HG03135 (cell line): ENCODE measurements around the gene SEMA6B.
"Not testable (repeated sequence)": the region's sequence is repeated elsewhere in the genome, so short reads cannot be mapped to it uniquely, and the experiment has no call there.

Experiments used
- ATAC-seq: cut with Tn5 transposase; IDR thresholded peaks from one replicate; pipeline ENCODE4 v1.9.1; 2021; ENCODE audit warnings: mild to moderate bottlenecking, moderate library complexity; ENCODE audit not compliant: unreplicated experiment

SEMA6B gene

DNA sequence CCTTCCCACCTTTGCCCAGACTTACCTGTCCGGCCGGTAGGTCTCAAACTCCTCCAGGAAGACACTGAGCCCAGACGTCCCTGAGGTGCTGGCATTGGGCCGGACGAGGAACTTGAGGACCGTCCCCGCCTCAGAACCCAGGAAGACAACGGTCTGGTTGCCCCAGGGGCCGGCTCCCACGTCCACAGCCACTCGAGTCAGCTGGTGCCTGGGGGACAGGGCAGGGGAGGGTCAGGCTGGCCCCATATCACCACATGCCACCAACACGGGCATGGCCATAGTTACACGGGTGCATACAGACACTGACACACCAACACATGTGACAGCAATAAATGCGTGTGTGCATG, 11.3 kb downstream of the SEMA6B start:
- no peak for ATAC-seq

DNA sequence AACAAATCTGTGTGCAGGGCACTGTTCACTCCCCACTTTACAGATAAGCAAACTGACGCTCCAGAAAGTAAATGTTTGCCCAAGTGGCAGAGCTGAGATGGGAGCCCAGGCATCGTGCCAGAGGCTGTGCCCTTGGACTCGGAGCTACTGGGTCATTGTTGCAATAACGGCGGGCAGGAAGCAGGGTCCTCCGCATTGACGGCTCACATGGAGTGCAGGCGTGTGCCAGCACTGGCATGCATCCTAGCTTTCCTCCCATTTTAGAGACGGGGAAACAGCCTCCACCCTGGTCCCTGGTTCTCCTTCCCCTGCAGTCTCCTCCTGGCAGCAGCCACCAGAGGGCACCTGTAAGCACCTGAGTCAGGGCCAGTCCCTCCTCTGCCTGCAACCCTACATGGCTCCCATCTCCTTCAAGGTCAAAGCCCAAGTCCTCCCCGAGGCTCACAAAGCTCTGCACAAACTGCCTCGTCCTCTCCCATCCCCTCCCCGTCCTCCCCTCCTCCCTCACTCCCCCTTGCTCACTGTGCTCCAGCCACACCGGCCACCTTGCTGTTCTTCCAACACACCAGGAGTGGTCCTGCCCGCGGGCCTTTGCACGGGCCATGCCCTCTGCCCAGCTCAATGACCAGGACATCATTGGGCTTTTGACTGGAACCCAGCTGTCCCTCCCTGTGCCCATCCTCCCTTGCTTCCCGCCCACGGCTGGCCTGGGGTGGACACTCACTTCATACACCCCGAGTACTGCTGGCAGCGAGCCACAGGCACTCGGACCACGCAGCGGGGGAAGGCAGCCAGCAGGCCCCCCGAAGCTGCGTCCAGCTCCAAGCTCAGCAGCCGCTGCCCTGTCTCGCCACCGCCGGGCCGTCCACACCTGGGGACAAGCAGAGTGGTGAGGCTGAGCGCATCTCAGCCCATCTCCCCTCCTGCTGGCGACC, 11.9 kb downstream of the SEMA6B start:
- ATAC-seq = no peak

DNA sequence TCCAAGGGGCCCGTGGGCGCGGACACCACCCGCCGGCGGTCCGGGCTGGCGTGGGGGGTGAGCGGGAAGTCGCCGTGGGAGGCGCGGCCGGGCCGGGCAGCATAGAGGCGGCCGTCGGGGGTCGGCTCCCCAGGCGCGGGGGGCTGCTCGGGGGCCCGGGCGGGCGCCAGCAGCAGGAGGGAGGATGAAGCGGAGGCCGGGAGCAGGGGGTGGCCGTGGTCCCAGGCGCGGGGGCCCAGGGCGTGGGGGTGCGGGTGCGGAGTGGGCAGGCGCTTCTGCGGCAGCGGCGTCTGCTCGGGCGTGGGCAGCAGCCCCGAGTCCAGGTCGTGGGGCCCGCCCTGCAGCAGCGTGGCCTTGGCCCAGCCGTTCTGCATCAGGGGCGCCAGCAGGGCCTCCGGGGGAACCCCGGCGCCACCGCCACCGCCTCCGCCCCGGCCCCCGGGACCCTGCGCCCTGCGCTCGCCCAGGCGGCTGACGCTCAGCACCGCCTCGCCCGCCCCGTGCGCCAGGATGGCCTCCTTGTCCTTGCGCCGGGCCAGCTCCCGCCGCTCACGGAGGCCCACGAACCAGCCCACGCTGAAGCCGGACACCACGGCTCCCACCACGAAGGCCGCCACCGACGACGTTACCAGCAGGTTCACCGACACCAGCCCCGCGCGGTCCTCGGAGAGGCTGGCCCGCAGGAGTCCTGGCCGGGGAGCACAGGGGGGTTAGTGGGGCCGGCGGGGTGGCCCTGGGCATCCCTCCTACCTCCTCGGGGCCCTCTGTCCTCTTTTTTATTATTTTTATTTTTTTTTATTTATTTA, 15.4 kb downstream of the SEMA6B start:
- ATAC-seq = no peak

DNA sequence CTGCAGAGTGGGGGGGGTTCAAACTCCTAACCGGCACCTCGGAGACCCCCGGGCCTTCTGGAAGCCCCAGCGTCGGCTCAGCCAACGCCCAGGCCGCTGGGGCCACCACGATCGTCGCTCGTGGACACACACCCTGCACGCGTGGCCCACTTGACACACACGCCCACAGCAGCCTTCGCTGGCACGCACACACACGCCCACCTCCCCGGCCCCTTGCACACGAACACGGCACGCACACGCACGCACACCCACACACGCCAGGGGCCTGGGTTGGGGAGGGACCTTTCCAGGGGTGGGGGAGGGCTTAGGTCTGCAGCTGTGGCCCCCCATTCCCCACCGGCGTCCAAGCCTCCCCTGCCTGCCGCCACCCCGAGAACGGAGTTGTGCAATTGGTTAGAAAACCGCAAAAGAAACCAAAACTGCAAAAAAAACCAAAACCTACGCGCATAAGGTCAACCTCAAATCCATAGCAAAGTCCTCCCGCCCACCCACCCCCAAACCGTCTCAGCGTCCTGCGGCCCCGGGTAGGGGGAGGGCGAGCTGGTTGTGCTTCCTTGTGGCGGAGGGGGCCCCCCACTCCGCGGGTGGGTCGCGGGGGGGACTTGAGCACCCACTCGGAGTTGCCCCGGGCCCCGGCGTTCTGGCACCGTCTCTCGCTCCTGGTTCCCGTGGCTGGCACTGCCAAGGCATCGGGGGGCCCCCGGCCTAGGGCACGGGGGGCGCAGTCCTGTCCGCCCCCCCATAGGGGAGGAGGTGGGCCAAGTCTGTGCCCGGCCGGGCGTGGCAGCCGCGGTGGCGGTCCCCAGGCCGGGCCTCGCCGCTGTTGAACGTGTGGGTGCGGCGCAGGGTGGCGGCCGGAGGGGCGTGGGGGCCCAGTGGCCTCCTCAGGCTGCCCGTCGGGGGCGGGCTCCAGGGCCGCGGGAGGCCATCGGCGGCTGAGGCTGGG, 16.3 kb downstream of the SEMA6B start:
- ATAC-seq = no peak

DNA sequence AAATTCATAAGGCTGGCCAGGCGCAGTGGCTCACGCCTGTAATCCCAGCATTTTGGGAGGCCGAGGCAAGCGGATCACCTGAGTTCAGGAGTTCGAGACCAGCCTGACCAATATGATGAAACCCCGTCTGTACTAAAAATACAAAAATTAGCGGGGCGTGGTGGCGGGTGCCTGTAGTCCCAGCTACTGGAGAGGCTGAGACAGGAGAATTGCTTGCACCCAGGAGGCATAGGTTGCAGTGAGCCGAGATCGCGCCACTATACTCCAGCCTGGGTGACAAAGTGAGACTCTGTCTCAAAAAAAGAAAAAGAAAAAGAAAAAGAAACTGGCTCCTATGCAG, 17.7 kb downstream of the SEMA6B start:
- not testable (repeated sequence) for ATAC-seq

DNA sequence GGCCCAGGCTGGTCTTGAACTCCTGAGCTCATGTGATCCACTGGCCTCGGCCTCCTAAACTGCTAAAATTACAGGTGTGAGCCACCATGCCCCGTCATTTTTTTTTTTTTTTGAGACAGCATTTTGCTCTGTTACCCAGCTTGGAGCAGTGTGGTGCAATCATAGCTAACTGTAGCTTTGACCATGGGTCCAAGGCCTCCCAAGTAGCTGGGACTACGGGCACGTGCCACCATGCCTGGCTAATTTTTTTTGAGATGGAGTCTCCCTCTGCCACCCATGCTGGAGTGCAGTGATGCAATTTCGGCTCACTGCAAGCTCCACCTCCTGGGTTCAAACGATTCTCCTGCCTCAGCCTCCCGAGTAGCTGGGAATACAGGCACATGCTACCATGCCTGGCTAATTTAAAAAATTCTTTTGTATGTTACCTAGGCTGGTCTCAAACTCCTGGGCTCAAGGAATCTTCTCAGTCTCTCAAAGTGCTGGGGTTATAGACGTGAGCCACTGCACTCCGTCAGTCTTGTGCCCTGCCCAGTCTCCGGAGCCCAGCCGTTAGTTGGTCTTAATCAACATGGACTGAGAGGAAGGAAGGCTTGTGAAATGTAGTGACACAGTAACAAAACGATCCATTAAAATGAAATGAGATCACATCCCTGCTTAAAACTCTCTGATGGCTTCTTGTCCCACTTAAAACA, 18.2 kb downstream of the SEMA6B start:
- no peak for ATAC-seq

DNA sequence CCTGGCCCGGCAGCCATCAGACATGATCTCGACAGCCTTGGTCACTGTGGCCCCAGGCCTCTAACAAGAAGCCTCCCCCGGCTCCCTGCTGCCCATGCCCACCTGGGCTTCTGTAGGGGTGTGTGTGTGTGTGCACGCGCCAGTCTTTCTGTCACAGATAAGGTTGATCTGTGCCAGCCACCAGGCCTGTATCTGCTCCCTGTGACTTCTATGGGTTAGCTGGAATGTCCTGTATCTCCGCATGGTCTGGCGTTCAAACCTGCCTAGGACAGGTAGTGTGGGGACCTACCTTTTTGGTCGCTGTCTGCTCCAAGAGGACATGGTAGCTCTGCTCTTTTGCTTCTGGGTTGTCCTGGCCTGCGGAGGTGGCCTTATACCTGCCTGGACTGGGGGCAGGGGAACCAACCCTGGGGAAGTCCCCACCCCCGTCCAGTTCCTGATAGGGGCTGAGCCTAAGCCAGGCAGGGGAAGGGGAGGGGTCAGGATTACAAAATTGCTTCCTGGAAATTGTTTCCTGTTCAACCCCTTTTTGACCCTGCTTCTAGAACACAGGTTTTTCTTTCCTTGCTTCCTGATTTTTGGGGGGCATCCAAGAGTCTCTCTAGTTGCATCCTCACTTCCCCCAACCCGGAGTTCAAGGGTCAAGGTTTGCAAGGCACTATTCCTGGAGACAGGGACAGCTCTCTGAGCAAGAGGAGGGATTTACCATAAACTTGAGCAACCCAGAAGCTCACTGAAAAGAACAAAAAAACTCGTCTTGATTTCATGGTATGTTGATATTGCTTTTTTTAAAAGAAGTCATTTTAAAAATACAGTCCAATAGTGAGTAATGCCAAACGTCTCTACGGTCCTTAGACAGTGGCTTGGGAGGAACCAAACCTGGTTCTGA, 19.5 kb downstream of the SEMA6B start, which contains the start of gene LRG1:
Gene LRG1, minus strand, starts transcription at position 344 of the 889 bp plus-strand sequence. Its CDS starts 23 bp downstream, at position 321.
- no peak for ATAC-seq

DNA sequence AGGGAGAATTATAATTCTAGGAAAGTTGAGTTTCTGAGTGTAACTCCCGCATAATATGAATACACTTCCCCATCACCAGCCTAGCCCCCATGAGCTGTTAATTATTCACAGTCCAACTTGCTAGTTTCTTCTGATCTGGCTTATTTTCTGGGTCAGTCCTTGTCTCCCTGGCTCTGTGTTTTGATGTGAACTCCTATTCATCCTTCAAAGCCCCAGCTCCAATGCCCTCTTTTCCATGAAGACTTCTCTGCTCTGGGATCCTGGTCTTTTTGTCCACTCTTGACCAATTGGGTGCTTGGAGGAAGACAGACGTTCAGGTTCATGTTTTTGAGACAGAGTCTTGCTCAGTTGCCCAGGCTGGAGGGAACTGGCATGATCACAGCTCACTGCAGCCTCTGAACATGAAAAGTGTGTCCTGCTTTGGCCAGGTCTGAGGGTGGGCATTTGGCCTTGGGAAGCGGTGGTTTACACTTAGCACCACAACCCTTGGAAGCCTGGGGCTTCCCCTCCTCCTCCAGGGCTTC, 20.3 kb downstream of the SEMA6B start:
- no peak for ATAC-seq

DNA sequence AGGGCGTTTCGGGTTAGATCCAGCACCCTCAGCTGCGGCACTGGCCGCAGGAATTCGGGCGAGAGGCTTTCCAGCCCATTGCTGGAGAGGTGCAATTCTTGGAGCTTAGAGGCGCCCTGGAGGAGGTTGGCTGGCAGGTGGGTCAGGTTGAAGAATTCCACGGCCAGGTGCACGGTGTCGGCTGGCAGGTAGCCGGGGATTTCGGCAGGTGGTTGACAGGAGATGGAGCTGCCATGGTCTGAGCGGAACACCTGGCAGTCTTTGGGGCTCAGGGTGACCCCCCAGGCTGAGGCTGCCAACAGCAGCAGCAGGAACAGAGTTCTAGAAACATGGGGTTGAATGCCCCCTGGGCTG, 20.9 kb downstream of the SEMA6B start:
- ATAC-seq = no peak

DNA sequence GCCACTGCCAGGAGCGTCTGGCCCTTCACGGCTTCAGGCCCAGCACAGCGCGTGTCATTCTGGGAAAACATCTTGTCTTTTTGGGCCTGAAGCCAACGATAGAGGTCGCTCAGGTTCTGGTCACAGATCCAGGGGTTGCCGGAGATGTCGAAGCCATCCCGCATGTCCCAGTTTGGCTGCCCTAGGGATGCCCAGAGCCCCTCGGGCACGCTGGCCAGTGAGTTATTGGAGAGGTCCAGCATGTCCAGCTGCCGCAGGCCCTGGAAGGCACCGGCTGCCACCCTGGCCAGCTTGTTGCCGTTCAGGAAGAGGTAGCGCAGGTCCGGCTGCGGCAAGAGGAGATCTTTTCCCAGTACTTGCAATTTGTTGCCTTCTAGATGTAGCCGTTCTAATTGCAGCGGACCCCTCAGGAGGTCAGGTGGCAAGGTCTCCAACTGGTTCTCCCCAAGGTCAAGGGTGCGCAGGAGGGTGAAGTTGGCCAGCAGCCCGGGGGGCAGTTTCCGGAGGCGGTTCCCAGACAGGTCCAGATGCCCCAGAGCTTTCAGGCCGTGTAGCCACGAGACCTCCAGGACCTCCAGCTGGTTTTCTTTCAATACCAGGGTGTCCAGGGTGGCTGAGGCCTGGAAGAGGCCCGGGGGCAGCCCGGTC, 21.4 kb downstream of the SEMA6B start:
- no peak for ATAC-seq

DNA sequence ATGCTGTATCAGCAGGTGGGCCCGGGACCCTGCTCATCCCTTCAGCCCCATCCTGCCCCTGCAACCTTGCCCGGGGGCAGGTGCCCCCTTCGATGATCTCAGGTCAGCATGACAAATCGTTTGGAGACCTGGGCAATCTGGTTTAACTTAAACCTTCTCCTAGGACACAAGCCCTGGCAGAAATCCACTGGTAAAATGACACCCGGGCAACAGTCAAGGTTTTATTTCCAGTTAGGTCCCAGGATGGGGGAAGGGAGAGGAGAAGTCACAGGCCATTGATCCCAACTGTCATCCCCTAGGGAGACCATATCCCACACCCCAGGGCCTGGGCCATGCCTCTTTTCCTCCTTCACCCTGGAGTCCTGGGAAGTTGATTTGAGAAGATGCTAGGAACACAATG, 22.7 kb downstream of the SEMA6B start:
- no peak for ATAC-seq

DNA sequence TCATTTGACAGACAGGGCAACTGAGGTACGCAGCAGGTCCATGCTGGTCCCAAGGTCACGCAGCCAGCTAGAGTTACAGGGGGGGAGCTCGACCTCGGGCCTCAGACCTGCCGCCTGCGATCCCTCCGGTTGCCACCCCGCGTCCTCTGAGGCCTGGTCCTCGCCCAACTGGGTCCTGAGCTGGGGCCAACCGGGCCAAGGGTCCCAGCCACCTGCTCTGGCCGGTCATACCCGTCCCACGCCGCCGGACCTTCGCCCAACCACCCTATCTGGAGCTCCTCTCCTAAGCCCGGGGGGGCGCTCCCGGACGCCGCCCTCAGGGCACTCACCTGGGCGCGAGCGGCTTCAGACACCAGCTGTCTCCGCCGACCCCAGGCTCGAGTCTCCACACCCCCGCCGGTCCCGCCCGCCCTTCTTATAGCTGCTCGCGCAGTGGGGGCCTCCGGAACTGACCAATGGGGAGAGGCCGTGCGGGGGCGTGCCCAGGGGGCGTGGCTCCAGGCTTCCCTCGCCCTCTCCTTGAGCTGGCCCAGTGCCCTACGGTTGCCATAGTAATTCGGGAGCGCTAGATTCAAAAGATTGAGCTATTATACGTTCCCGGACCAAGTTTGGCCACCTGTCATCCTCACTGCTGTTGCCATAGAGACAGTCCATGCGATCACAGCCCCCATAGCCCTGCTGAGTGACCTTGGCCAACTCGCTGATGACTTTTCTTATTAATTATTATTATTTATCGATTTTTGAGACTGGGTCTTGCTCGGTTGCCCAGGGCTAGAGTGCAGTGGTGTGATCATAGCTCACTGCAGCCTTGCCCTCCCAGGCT, 24.4 kb downstream of the SEMA6B start, which contains the start of gene PLIN5:
Gene PLIN5, minus strand, starts transcription at position 389 of the 823 bp plus-strand sequence. CDS start 1,150 bp downstream, outside the sequence.
- no peak for ATAC-seq

DNA sequence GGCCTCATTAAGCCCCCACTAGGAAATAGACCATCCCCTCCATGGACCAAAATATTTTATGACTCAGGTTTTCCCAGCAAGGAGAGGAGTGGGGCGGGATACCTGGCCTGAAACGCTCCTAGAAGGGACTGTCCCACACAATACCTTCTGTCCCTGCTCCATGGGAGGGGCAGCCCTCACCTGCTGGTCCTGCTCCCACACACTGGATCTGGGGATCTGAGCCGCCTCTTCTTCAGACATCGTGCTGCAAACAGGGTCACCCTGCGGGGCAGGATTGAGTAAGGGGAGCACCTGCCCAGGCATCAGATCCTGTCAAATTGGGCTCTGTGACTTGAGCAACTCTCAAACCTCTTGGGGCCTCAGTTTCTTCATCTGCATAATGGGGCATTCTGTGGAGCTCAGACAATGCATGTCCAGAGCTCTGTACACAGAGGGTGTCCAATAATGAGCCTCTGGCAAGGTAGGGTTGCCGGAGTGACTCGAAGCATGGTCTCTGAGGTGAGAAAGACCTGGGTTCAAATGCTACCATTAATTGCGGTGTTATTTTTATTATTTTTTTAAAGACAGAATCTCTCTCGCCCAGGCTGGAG, 25.6 kb downstream of the SEMA6B start:
- no peak for ATAC-seq

DNA sequence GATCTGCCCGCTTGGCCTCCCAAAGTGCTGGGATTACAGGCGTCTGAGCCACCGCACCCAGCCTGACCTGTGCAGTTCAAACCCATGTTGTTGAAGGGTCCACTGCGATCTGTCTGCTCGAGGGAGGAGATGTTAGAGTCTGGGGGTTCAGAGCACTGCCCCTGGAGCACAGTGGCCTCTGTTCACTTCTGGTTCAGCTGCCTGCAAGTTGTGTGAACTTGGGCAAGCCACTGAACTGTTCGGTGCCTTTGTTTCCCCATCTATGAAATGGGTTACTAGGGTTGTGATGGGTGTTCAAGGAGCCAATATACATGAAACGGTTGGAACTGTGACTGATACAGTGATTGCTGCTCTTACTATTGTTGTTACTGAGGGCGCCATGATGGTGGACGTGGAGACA, 26.1 kb downstream of the SEMA6B start:
- ATAC-seq = no peak

DNA sequence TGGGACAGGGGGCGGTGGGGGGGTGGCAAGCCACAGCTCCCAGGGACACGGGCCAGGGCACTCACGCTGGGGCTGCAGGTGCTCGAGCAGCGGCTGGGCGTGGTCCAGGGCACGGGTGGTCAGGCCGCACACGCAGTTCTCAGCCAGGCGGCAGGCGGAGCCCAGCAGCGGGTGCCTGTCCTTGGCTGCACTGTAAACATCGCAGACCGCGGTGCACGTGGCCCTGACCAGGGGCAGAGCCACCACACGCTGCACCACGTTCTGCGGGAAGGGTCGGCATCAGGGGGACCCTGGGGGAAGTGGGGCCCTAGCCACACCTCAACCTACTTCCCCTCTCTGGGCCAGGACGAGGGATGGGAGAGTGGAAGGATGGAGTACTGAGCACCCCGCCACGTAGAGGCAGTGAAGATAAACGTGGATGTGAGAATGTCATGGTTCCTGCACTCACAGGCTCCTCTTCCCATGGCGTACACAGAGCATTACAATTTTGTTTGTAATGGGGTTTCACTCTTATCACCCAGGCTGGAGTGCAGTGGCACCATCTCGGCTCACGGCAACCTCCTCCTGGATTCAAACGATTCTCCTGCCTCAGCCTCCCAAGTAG, 27.8 kb downstream of the SEMA6B start:
- no peak for ATAC-seq

DNA sequence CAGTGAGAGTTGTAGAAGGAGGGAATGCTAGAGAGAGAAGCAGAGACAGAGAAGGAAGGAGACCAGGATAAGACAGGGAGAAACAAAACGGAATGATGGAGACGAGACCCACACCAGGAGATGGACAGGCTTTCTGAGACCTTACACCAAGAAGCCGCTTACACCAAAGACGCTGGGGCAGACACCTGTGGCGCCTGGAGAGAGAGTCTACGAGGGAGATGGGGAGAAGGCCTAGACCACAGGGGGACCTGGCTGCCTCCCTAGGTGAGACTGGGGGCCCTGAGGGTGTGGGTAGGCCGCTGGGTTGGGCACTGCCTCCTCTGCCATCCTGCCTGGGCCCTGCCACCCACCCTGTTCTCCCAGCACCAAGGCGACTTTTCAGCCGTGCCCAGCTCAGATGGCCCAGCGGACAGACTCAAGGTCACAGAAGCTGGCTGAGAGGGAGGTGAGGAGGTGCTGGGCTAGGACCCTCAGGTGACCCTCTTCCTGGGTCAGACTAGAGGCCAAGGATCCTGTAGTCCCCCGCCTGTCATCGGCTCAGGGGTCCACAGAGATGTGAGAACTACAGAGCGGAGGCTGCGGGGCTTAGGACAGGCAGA, 29.5 kb downstream of the SEMA6B start:
- no peak for ATAC-seq

DNA sequence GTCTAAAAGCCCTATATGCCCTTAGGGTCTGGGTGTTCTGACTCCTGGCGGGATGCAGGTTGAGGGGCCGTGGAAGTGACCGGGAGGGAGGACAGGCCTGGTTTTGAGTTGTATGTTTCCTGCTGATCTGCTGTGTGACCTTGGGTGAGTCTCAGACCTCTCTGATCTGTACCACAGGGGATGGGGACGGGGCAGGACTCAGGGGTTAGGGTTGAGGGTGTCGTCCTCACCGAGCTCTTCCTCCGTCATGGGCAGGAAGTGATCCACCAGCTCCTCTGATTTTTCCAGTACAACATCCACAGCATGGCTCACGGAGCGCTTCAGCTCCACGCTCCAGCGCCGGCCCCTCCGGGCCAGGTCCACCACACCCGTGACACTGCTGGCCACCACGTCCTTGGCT, 30.6 kb downstream of the SEMA6B start:
- no peak for ATAC-seq
